Upper lobe of right lung (tissue), 1 donor: ENCODE data around the gene ADPRHL1. TPM values are rescaled to one million over a fixed set of nuclear protein-coding genes. Genes with fewer than 3 reads are reported as not detected.

Experiments
- ATAC-seq: fragments of 200-7000 bp; cut with Tn5 transposase; one replicate; pipeline ENCODE4 v1.9.1; 2020; ENCODE audit warnings: mild to moderate bottlenecking, moderate library complexity
- DNase-seq: peaks from one replicate; pipeline ENCODE4 v3.0.0-alpha.2; 2020
- H3K27ac ChIP-seq: fragments of 200-600 bp; one replicate; pipeline ENCODE4 v1.8.0; 2022
- H3K27me3 ChIP-seq: fragments of 200-600 bp; one replicate; pipeline ENCODE4 v1.8.0; 2022; ENCODE audit warnings: mild to moderate bottlenecking
- H3K36me3 ChIP-seq: fragments of 200-600 bp; one replicate; pipeline ENCODE4 v1.8.0; 2022
- H3K4me1 ChIP-seq: fragments of 200-600 bp; one replicate; pipeline ENCODE4 v1.8.0; 2022
- H3K4me3 ChIP-seq: fragments of 200-600 bp; one replicate; pipeline ENCODE4 v1.8.0; 2022; ENCODE audit warnings: mild to moderate bottlenecking
- H3K9me3 ChIP-seq: fragments of 200-600 bp; one replicate; pipeline ENCODE4 v1.8.0; 2022
- CTCF ChIP-seq: fragments of 200-600 bp; IDR thresholded peaks from one replicate; pipeline ENCODE4 v1.8.0; 2022; ENCODE audit warnings: antibody characterized with exemption
- intact Hi-C: fragments of 100-400 bp; cut with DNase I; formaldehyde crosslinking; loops from one replicate; pipeline ENCODE4 v1.11.0; 2022
- total RNA-seq: library from RNA; stranded (reverse); fragmentation: NEBNext Ultra II Directional; extraction: Animal tissue kit (Norgen Biotek cat#: 25700); gene quantifications from one replicate; pipeline ENCODE4 v1.2.1, GENCODE V29; 2021
- donor health status: DM: no; HTN: yes; CAD: no; lungs with severe emphysema.

Gene ADPRHL1
- total RNA-seq, 1 donor from 2014 or later, result 1.9 TPM

GRCh38 chr13:113497217-113497616 is 43.9 kb upstream of the ADPRHL1 start:
- H3K36me3 ChIP-seq, result peaks cover 70% of the 10 kb centered on the region
- no peaks in the 10 kb centered on the region for H3K27me3 ChIP-seq
- TF ChIP-seq CTCF, result no peak
- H3K4me3 ChIP-seq, result no peak overlapping the region
- no peak for ATAC-seq
- no peak for DNase-seq
- H3K27ac ChIP-seq, result no peak overlapping the region
- peaks cover 19% of the 10 kb centered on the region for H3K4me1 ChIP-seq
- no peaks in the 10 kb centered on the region for H3K9me3 ChIP-seq
- intact Hi-C loops, result no loop called here

GRCh38 chr13:113495494-113496210 is 42.4 kb upstream of the ADPRHL1 start:
- Histone ChIP-seq H3K4me1 (peaks cover 27% of the 10 kb centered on the region), H3K4me3 (no peak overlapping the region), H3K27ac (no peak overlapping the region), H3K9me3 (no peaks in the 10 kb centered on the region), H3K36me3 (peaks cover 54% of the 10 kb centered on the region), H3K27me3 (no peaks in the 10 kb centered on the region)
- ATAC-seq (no peak), DNase-seq (no peak)
- intact Hi-C loops, result no loop called here
- TF ChIP-seq CTCF, result no peak

- DNase-seq, result no peak
- H3K27me3 ChIP-seq, result no peaks in the 10 kb centered on the region
- intact Hi-C loops, result no loop called here
- H3K27ac ChIP-seq, result peak overlapping the region; percentile 33
- H3K4me3 ChIP-seq, result no peak overlapping the region
- ATAC-seq, result peak; percentile 3
- no peak for TF ChIP-seq CTCF
- H3K36me3 ChIP-seq, result peaks cover 33% of the 10 kb centered on the region
- no peaks in the 10 kb centered on the region for H3K9me3 ChIP-seq
- H3K4me1 ChIP-seq, result peaks cover 40% of the 10 kb centered on the region
These were observed 40.1 kb upstream of the ADPRHL1 start for GRCh38 chr13:113493315-113493951.

- H3K4me3 ChIP-seq, result peak overlapping the region; percentile 91
- TF ChIP-seq CTCF, result no peak
- no peak for ATAC-seq
- no peaks in the 10 kb centered on the region for H3K9me3 ChIP-seq
- H3K36me3 ChIP-seq, result peaks cover 22% of the 10 kb centered on the region
- intact Hi-C loops, result no loop called here
- H3K27ac ChIP-seq, result no peak overlapping the region
- DNase-seq, result no peak
- H3K27me3 ChIP-seq, result no peaks in the 10 kb centered on the region
- peaks cover 40% of the 10 kb centered on the region for H3K4me1 ChIP-seq
These were observed 38.7 kb upstream of the ADPRHL1 start for GRCh38 chr13:113491982-113492381.

GRCh38 chr13:113491418-113491883 is 38.2 kb upstream of the ADPRHL1 start:
- TF ChIP-seq CTCF, result no peak
- Histone ChIP-seq H3K27me3 (no peaks in the 10 kb centered on the region), H3K27ac (peak overlapping the region; percentile 85), H3K36me3 (peaks cover 17% of the 10 kb centered on the region), H3K4me3 (peak overlapping the region; percentile 91), H3K9me3 (no peaks in the 10 kb centered on the region), H3K4me1 (peaks cover 40% of the 10 kb centered on the region)
- ATAC-seq (peak; percentile 6), DNase-seq (no peak)
- intact Hi-C loops, result no loop called here
